Measurements from ENCODE around the gene FRAT1.

Gene FRAT1

GRCh38 chr10:97355571-97355975 lies 36.5 kb downstream of the FRAT1 start:
- no peak overlapping the region for H3K27ac ChIP-seq

DNA sequence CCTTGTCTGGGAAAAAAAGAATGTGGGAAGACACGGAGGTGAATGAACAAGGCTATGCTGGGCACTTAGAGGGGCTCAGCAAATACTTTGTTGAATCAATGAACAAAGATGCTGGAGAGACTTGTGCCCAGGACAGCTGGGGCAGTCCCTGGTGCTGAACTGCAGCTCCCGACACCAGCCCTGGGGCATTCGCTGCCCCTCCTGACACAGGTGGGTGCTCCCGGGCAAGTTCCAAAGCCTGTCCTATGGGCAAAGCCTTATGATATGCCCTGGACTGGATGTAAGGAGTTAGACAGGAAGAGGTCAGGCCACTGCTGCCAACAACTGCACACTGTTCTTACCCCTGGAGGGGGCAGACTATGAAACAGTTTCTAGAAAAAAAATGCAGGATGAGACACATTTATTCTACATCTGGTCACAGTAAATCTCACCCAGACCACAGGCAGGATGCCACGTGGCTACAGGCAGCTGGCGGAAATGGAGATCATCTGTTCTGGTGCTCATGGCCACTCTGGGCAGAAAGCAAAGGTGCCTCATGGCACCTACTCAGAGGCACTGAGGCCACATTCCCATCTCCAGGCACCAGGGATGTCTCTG lies 37.3 kb downstream of the FRAT1 start:
- no peak overlapping the region for H3K27ac ChIP-seq
- TF ChIP-seq ZFX (IDR thresholded peaks at IDR 0.05; ENCODE audit: borderline replicate concordance) (no peak), CTCF (IDR thresholded peaks at IDR 0.05) (no peak)

More at GRCh38 chr10:97355571-97355975, 36.5 kb downstream of the FRAT1 start:
- TF ChIP-seq CTCF (IDR thresholded peaks at IDR 0.05) (peak; percentile 26; the same call in 1 of the 2 replicates), ZFX (IDR thresholded peaks at IDR 0.05; ENCODE audit: borderline replicate concordance) (no peak)

DNA sequence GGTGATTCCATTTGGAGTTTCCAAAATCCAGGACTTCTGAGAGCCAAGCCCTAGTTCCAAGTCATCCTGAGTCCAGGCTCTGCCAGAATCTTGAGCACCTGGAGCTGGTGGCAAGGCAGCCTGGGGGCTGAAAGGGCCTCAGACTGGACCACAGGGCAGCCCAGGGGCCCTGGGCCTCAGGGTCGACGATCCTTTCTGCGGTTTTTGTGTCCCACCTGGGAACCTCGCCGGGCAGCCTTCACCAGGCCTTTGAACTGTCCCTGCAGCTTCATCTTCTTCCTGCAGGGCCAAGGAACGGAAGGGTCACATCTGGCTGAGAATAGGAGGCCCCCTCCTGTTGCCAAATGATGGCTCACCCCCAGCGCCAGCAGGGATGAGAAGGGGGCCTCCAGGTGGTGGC lies 37.8 kb downstream of the FRAT1 start:
- TF ChIP-seq CTCF (IDR thresholded peaks at IDR 0.05) (no peak), ZFX (IDR thresholded peaks at IDR 0.05; ENCODE audit: borderline replicate concordance) (no peak)
- H3K27ac ChIP-seq, result no peak overlapping the region

GRCh38 chr10:97358349-97358748 lies 39.3 kb downstream of the FRAT1 start:
- TF ChIP-seq CTCF (IDR thresholded peaks at IDR 0.05) (no peak), ZFX (IDR thresholded peaks at IDR 0.05; ENCODE audit: borderline replicate concordance) (no peak)
- no peak overlapping the region for H3K27ac ChIP-seq

DNA sequence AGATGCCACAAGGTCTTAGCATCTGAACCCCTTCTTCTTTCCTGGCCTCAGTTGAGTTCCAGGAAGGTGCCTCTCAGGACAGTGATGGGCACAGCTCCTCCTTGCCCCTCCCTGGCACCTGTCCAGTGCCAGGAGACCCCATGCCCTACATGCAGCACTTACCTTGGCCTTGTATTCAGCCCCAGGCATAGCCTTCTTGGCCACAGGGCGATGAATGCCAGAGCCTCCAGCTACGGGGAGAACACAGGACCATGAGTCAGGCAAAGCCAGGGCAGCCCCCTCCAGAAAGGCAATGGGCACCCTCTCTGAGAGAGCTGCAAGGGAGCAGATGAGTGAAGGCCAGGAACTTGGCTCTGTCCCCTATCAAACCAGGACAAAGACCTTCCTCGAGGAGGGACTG lies 39.7 kb downstream of the FRAT1 start:
- no peak overlapping the region for H3K27ac ChIP-seq
- TF ChIP-seq ZFX (IDR thresholded peaks at IDR 0.05; ENCODE audit: borderline replicate concordance), result no peak

GRCh38 chr10:97360705-97361536 lies 41.9 kb downstream of the FRAT1 start:
- no peak overlapping the region for H3K27ac ChIP-seq

DNA sequence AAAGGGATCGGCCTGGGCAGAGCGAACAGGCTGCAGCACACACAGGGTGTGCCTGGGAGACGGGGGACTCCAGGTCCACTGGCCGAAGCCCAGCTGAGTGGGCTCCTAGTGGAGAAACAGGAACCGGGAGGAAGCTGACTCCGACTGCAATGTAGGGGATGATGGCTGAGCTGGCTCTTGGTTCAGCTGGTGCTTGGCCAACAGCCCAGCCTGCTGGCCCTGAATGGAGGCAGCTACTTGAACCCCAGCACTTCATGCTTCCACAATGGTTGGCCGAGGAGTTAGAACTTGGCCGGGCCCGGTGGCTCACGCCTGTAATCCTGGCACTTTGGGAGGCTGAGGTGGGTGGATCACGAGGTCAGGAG lies 42.4 kb downstream of the FRAT1 start:
- H3K27ac ChIP-seq, result no peak overlapping the region
- TF ChIP-seq CTCF (IDR thresholded peaks at IDR 0.05), result no peak
- TF ChIP-seq ZFX (IDR thresholded peaks at IDR 0.05; ENCODE audit: borderline replicate concordance), result no peak

More at GRCh38 chr10:97360705-97361536, 41.9 kb downstream of the FRAT1 start:
- TF ChIP-seq ZFX (IDR thresholded peaks at IDR 0.05; ENCODE audit: borderline replicate concordance), result no peak
- TF ChIP-seq CTCF (IDR thresholded peaks at IDR 0.05), result no peak
